ACC112 (cell line): Measurements from ENCODE around the gene CD276.

ENCODE experiments used
- H2AFZ ChIP-seq: fragments of 200-600 bp; sonication (generic); one replicate; pipeline ENCODE4 v1.6.0; 2017; ENCODE audit warnings: antibody characterized with exemption, low read length; ENCODE audit not compliant: unreplicated experiment
- H3K27ac ChIP-seq: fragments of 200-600 bp; sonication (generic); 2 replicates; pipeline ENCODE4 v1.5.1; 2014; ENCODE audit warnings: low read depth, mild to moderate bottlenecking, antibody characterized with exemption, low read length, moderate library complexity
- H3K27me3 ChIP-seq: fragments of 200-600 bp; sonication (generic); 2 replicates; pipeline ENCODE4 v1.6.1; 2014; ENCODE audit warnings: mild to moderate bottlenecking, antibody characterized with exemption, low read length, moderate library complexity, mixed read lengths; ENCODE audit not compliant: insufficient read depth
- H3K36me3 ChIP-seq: fragments of 200-600 bp; sonication (generic); 2 replicates; pipeline ENCODE4 v1.6.1; 2016; ENCODE audit warnings: mild to moderate bottlenecking, antibody characterized with exemption, low read length, moderate library complexity, mixed read lengths; ENCODE audit not compliant: insufficient read depth
- H3K4me1 ChIP-seq: fragments of 200-600 bp; sonication (generic); one replicate; pipeline ENCODE4 v1.6.1; 2016; ENCODE audit warnings: low read length, mixed read lengths; ENCODE audit not compliant: insufficient read depth, unreplicated experiment, control insufficient read depth
- H3K4me3 ChIP-seq: fragments of 200-600 bp; sonication (generic); 2 replicates; pipeline ENCODE4 v1.5.1; 2014; ENCODE audit warnings: mild to moderate bottlenecking, low read depth, low read length
- H3K79me2 ChIP-seq: fragments of 200-600 bp; sonication (generic); one replicate; pipeline ENCODE4 v1.6.0; 2016; ENCODE audit warnings: low read length; ENCODE audit not compliant: control insufficient read depth, unreplicated experiment, insufficient read depth

Gene CD276

DNA sequence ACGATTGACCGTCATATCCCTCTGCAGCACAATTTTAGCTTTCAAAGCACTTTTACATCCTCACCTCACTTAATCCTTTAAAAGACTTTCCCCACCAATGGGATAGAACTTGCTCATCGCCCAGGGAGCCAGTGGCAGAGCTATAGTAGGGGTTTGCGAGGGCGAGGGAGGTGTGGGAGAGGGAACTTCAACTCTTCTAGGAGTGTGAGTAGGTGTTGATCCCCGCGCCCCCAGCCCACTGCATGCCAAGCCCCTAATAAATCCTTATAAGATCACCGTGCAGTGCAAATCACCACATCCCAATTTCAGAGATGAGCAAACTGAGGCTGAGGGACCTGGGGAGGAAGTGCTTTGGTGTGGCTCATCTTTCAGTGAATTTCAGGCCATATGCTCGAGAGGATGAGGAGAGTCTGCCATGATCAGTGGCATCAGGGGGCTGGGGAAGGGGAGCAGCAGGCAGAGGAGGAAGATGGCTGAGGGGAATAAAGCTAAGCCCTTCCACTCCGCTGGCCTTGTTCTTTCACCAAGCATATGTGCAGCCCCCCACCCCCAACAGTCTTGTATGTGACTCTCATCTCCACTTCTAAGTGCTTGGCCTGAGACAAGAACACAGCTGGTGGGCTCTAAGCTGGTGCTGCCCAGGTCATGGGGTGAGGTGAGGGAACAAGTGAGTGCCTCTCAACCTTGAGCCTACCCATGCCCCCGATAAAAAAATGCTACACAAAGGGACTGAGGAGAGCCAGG lies 63.8 kb downstream of the CD276 start:
- Histone ChIP-seq H3K27me3 (peaks cover 12% of the 10 kb centered on the region; the same call in 1 of the 2 replicates), H3K36me3 (no peaks in the 10 kb centered on the region), H3K27ac (no peak overlapping the region), H3K79me2 (no peaks in the 10 kb centered on the region), H2AFZ (no peak overlapping the region), H3K4me3 (no peak overlapping the region), H3K4me1 (peaks cover 3% of the 10 kb centered on the region)

- Histone ChIP-seq H3K4me1 (no peaks in the 10 kb centered on the region), H3K27me3 (peaks cover 15% of the 10 kb centered on the region; the same call in 1 of the 2 replicates), H3K4me3 (no peak overlapping the region), H2AFZ (no peak overlapping the region), H3K79me2 (no peaks in the 10 kb centered on the region), H3K27ac (no peak overlapping the region), H3K36me3 (no peaks in the 10 kb centered on the region)
Measured at GRCh38 chr15:73748730-73749129, 64.5 kb downstream of the CD276 start.

DNA sequence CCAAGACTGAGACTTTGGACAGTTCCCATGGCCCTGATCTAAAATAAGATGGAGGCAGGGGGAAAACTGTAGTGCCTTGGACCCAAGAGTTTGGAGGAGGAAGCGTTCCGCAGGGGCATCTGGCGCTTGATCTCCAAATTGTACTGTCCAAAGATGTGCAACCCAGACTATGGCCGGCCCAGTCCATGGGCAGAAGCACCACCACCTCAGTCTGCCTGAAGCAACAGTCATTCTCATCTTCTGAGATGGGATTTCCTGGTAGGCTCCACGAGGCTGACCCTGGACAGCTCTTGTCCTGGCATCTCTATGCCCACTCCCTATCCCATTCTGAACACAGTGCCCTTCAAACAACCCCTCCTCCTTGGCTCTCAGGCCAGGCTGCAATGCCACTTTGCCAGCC lies 65.3 kb downstream of the CD276 start:
- Histone ChIP-seq H3K79me2 (no peaks in the 10 kb centered on the region), H3K4me1 (no peaks in the 10 kb centered on the region), H2AFZ (no peak overlapping the region), H3K36me3 (no peaks in the 10 kb centered on the region), H3K27me3 (peaks cover 15% of the 10 kb centered on the region; the same call in 1 of the 2 replicates), H3K4me3 (no peak overlapping the region), H3K27ac (no peak overlapping the region)

GRCh38 chr15:73749971-73750370 lies 65.8 kb downstream of the CD276 start:
- Histone ChIP-seq H3K4me1 (no peaks in the 10 kb centered on the region), H3K4me3 (no peak overlapping the region), H3K36me3 (no peaks in the 10 kb centered on the region), H2AFZ (no peak overlapping the region), H3K27ac (no peak overlapping the region), H3K79me2 (no peaks in the 10 kb centered on the region), H3K27me3 (peaks cover 15% of the 10 kb centered on the region; the same call in 1 of the 2 replicates)

DNA sequence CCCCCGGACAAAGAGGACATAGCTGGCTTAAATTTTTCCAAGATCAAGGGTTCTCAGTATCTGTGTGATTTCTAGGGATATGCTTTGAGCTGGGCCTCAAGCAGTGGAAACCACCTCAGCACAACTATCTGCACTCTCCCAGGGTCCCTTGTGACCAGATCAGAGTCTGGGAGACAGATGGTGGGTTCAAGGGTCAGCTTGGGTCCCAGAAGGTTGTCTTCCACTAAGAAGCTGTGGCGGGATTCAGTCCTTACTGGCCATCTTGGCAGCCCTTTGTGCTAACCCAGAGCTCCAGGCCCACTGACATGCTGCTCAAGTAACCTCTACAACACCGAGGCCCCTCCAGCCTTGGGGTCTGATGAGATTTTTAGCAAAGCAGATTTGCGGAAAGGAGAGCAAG lies 66.3 kb downstream of the CD276 start:
- Histone ChIP-seq H3K27ac (no peak overlapping the region), H3K4me1 (no peaks in the 10 kb centered on the region), H3K36me3 (no peaks in the 10 kb centered on the region), H3K79me2 (no peaks in the 10 kb centered on the region), H3K27me3 (peaks cover 16% of the 10 kb centered on the region; the same call in 1 of the 2 replicates), H2AFZ (no peak overlapping the region), H3K4me3 (no peak overlapping the region)

DNA sequence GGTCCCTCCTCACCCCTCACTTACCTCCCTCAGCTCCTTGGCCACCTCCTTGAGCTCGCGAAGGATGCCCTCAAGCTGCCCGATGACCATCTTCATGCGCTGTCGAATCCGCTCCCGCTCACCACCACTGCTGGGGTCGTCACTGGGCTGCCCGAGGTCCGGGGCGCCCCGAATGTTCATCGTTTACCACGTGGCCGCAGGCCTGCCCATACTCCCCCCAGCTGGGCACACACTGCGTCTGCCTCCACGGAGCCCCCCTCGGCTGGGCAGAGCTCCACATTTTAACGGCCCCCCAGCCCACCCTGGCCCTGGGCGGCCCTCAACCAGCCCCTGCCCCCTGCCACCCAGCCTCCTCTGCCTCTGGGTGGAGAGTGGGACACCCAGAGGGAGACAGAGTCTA lies 66.8 kb downstream of the CD276 start:
- no peaks in the 10 kb centered on the region for H3K36me3 ChIP-seq
- no peak overlapping the region for H2AFZ ChIP-seq
- no peak overlapping the region for H3K4me3 ChIP-seq
- H3K27ac ChIP-seq: no peak overlapping the region
- no peaks in the 10 kb centered on the region for H3K79me2 ChIP-seq
- H3K4me1 ChIP-seq: no peaks in the 10 kb centered on the region
- H3K27me3 ChIP-seq: peaks cover 21% of the 10 kb centered on the region; the same call in 1 of the 2 replicates

- no peak overlapping the region for H2AFZ ChIP-seq
- H3K4me3 ChIP-seq: no peak overlapping the region
- H3K27me3 ChIP-seq: peaks cover 23% of the 10 kb centered on the region; the same call in 1 of the 2 replicates
Measured at GRCh38 chr15:73751511-73751898, 67.3 kb downstream of the CD276 start.

DNA sequence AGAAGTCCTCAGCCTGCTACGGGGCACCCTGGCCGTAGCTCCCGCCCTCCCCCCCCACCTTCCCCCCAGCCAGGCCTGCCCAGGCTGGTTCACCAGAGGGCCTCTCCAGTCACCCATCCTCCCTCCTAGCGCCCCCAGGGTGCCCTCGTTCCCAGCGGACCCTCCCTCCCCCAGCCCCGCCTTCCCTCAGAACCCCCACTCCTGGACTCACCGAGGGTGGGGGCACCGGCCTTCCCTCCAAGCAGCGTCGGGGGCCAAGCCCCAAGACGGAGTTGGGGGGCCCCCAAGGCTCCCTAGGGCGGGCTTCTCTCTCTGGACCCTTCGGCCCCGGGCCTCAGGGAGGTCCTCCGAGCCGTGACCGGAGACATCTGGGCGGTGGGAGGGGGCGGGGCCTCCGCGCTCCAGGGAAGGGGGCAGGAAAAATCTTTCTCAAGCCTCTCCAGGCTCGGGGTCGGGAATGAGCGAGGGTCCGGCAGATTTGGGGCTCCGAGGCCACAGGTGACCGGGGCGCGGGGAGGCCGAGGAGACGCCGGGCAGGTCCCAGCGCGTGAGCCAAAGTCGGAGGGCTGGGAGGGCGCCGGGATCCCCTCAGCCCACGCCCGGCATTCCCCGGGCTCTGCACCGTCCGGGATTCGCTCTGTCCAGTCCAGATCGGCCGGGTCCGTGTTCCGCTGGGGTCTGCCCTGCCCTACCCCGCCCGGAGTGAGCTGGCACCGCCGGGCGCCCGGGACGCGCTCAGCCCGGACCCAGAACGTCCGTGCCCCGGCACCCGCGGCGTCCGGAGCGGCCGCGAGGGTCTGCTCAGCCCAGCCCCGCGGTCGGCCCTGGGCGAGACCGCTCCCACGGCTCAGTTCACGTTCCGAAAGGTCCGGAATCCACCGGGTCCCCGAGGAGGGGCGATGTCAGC lies 68.0 kb downstream of the CD276 start:
- peak overlapping the region; percentile 75 for H2AFZ ChIP-seq
- peaks cover 28% of the 10 kb centered on the region for H3K27me3 ChIP-seq
- H3K27ac ChIP-seq: no peak overlapping the region
- H3K4me1 ChIP-seq: no peaks in the 10 kb centered on the region
- H3K4me3 ChIP-seq: peak overlapping the region; percentile 85
- H3K79me2 ChIP-seq: no peaks in the 10 kb centered on the region
- H3K36me3 ChIP-seq: no peaks in the 10 kb centered on the region

More at GRCh38 chr15:73751511-73751898, 67.3 kb downstream of the CD276 start:
- H3K79me2 ChIP-seq: no peaks in the 10 kb centered on the region
- H3K27ac ChIP-seq: no peak overlapping the region
- no peaks in the 10 kb centered on the region for H3K4me1 ChIP-seq
- no peaks in the 10 kb centered on the region for H3K36me3 ChIP-seq

GRCh38 chr15:73752806-73753193 lies 68.6 kb downstream of the CD276 start:
- Histone ChIP-seq H3K27ac (no peak overlapping the region), H3K4me3 (peak overlapping the region; percentile 85), H2AFZ (peak overlapping the region; percentile 75), H3K79me2 (no peaks in the 10 kb centered on the region), H3K36me3 (no peaks in the 10 kb centered on the region), H3K4me1 (no peaks in the 10 kb centered on the region), H3K27me3 (peaks cover 34% of the 10 kb centered on the region)

DNA sequence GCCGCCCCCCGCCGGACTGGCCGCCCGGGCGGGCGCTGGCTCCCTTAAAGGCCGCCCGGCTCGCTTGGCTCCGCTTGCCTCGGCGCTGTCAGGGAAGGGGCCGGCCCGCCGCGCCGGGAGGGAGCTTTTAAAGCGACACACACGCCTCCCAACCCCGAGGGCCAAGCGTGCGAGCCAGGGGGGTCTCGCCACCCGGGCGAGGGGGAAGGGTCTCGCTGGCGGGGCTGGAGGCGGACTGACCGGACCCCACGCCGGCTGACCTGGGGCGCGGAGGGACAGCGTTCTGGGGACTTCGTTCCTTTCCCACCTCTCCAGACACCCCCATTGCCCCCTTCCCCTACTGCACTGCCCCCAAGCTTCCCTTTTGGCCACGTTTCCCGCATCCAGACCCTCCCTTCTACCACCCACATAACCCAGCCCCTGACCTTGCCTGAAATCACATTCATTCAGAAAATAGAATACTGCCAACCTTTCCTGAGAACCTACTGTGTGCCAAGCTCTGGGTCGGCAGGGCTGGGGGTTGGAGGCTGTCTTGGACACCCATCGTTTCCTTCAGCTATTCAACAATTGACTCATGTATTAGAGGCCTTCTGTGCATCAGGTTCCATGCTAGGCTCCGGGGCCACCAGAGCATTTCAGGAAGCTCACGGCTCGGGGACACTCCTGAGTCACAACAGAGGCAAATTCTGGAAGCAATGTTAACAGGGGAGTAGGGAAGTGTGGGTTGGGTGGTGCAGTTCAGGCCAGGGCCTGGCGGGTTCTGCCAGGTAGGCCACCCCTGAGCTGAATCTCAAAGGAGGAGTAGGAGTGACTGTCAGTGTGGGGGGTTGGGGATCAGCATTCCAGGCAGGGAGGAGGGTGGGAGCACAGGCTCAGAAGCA lies 69.3 kb downstream of the CD276 start, which contains the start of gene INSYN1:
Gene INSYN1 (minus strand): TSS at position 102 of the 881 bp plus-strand sequence. CDS start 2,221 bp downstream, outside the sequence.
- Histone ChIP-seq H3K36me3 (no peaks in the 10 kb centered on the region), H3K4me3 (peak within 1 kb of the TSS; percentile 85), H2AFZ (peak within 1 kb of the TSS; percentile 75), H3K79me2 (no peaks in the 10 kb centered on the region), H3K4me1 (no peaks in the 10 kb centered on the region), H3K27me3 (peaks cover 41% of the 10 kb centered on the region), H3K27ac (no peak within 1 kb of the TSS)
